Measurements from ENCODE around the gene PIK3C3. TPM values are rescaled to one million over a fixed set of nuclear protein-coding genes. Genes with fewer than 3 reads are reported as not detected.
"Not testable (repeated sequence)": the region's sequence is repeated elsewhere in the genome, so short reads cannot be mapped to it uniquely, and the experiment has no call there.

PIK3C3 gene
- total RNA-seq, 2 experiments from 2014 or later: 37.5 to 51.7 TPM

- Mint-ChIP-seq H3K9me3 (ENCODE audit: low read depth) (no peaks in the 10 kb centered on the region), H3K36me3 (ENCODE audit: low read depth) (no peaks in the 10 kb centered on the region), H3K27me3 (no peaks in the 10 kb centered on the region), H3K4me1 (no peaks in the 10 kb centered on the region), H3K4me3 (no peak overlapping the region), H3K27ac (no peak overlapping the region)
- intact Hi-C loops (cut with DNase I, micrococcal nuclease): no loop called here
- DNase-seq (no peak), ATAC-seq (no peak)
- POLR2A ChIA-PET: interaction anchor here (0.5 kb wide), 1 partner anchor 310 kb away, joined by 3 read pairs; no protein-coding TSS in a partner anchor
- CTCF ChIA-PET: no interaction called here
Measured at GRCh38 chr18:42106784-42107183, 151.8 kb downstream of the PIK3C3 start.

DNA sequence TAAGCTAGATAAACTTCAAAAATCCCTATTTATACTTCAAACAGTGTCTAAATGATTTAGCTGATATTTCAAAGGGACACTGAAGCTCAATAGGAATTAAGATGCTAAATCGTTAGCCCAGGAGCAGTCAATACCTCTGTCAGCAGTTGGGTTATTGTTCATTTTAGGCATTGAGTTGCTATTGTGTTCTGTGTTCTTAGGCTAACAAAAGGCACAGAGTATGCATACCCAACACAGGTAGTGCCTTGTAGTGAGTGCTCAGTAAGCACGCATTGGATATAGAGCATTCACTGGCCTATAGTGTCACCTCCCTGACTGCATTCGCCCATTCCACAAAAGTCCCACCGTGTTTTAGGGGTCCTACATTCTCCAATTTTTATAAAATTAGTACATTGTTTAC, 152.3 kb downstream of the PIK3C3 start:
- H3K27me3 Mint-ChIP-seq: no peaks in the 10 kb centered on the region
- no peaks in the 10 kb centered on the region for H3K9me3 Mint-ChIP-seq (ENCODE audit: low read depth)
- no peak overlapping the region for H3K27ac Mint-ChIP-seq
- ChIA-PET CTCF (no interaction called here), POLR2A (no interaction called here)
- DNase-seq (no peak), ATAC-seq (no peak)
- no peaks in the 10 kb centered on the region for H3K4me1 Mint-ChIP-seq
- H3K4me3 Mint-ChIP-seq: no peak overlapping the region
- intact Hi-C loops (cut with DNase I, micrococcal nuclease): no loop called here
- H3K36me3 Mint-ChIP-seq (ENCODE audit: low read depth): no peaks in the 10 kb centered on the region

- H3K36me3 Mint-ChIP-seq (ENCODE audit: low read depth): no peaks in the 10 kb centered on the region
Measured at GRCh38 chr18:42107691-42108450, 152.8 kb downstream of the PIK3C3 start.

DNA sequence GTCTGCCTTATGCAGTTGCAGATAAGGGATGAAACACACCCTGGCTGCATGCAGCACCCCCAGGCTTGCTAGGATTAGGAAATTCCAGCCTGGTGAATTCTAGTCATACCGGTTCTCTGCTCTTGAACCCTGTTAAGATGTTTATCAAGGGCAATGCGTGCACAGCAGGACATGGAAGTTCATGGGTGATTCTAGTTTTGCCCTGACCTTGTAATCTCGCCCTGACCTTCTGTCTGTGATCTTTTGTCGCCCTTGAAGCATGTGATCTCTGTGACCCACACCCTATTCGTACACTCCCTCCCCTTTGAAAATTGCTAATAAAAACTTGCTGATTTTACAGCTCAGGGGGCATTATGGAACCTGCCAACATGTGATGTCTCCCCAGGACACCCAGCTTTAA, 157.1 kb downstream of the PIK3C3 start:
- ATAC-seq, H3K4me3 Mint-ChIP-seq: not testable (repeated sequence)

More at GRCh38 chr18:42107691-42108450, 152.8 kb downstream of the PIK3C3 start:
- Mint-ChIP-seq H3K4me1 (no peaks in the 10 kb centered on the region), H3K27ac (no peak overlapping the region), H3K9me3 (ENCODE audit: low read depth) (no peaks in the 10 kb centered on the region), H3K27me3 (no peaks in the 10 kb centered on the region), H3K4me3 (no peak overlapping the region)
- ChIA-PET CTCF (no interaction called here), POLR2A (no interaction called here)
- no peak for ATAC-seq
- intact Hi-C loops (cut with DNase I, micrococcal nuclease): no loop called here
- no peak for DNase-seq

GRCh38 chr18:42112657-42113420, 157.8 kb downstream of the PIK3C3 start:
- no peaks in the 10 kb centered on the region for H3K36me3 Mint-ChIP-seq (ENCODE audit: low read depth)
- ATAC-seq: no peak
- peaks cover under 1% of the 10 kb centered on the region for H3K27me3 Mint-ChIP-seq
- H3K27ac Mint-ChIP-seq: no peak overlapping the region
- ChIA-PET CTCF (interaction anchor here (0.7 to 3.2 kb wide), 7 partner anchors 14 to 293 kb away, joined by 3 to 25 read pairs (median 8); no protein-coding TSS in a partner anchor), POLR2A (no interaction called here)
- H3K9me3 Mint-ChIP-seq (ENCODE audit: low read depth): no peaks in the 10 kb centered on the region
- DNase-seq: no peak
- H3K4me3 Mint-ChIP-seq: no peak overlapping the region
- peaks cover 10% of the 10 kb centered on the region for H3K4me1 Mint-ChIP-seq
- intact Hi-C loops (cut with DNase I, micrococcal nuclease): loop anchor here (5.0 kb wide), 1 partner anchor 184 kb away; no protein-coding TSS in a partner anchor

More for the DNA sequence above, 157.1 kb downstream of the PIK3C3 start:
- H3K27ac Mint-ChIP-seq; H3K9me3 Mint-ChIP-seq (ENCODE audit: low read depth); H3K27me3 Mint-ChIP-seq; DNase-seq; POLR2A ChIA-PET; H3K36me3 Mint-ChIP-seq (ENCODE audit: low read depth): not testable (repeated sequence)
- H3K4me1 Mint-ChIP-seq: peaks cover 10% of the 10 kb centered on the region
- intact Hi-C loops (cut with DNase I, micrococcal nuclease): loop anchor here (5.0 kb wide), 1 partner anchor 185 kb away; no protein-coding TSS in a partner anchor
- CTCF ChIA-PET: interaction anchor here (0.6 to 0.9 kb wide), 2 partner anchors 84 to 956 kb away, joined by 3 to 4 read pairs; no protein-coding TSS in a partner anchor

DNA sequence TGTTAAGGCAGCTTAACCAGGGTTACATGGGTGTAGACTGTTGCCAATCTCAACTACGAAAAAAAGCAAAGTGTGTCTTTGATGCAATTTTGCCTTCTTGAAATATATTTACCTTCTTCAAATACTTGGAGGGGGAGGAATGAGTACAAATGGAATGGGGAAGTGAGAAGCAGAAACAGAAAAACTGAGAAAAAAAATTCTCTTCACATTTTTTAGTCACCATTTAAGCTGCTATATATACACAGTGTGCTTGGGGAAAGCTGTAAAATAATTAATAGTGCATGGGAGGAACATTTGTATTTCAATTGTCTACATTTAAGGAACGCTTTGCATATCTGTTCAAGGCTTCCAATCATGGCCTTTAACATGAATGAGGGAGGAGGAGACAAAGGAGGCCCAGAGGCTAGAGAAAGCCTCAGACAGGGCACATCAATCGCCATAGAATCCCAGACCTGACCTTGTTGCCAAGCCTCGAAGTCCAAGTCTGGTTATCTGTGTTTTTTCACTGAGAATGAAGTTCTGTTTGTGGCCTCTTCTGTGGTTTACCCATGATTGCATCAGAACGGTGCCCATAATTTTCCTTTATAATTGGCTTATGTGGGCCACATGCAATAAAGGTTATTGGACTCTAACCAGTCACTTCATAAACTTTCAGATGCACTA, 158.6 kb downstream of the PIK3C3 start:
- DNase-seq (peak; percentile 4), ATAC-seq (no peak)
- CTCF ChIA-PET: interaction anchor here (0.7 to 3.2 kb wide), 50 partner anchors 8 to 1485 kb away, joined by 3 to 25 read pairs (median 4); partner anchors contain the start of gene SYT4
- peaks cover 3% of the 10 kb centered on the region for H3K27me3 Mint-ChIP-seq
- no peaks in the 10 kb centered on the region for H3K9me3 Mint-ChIP-seq (ENCODE audit: low read depth)
- H3K4me1 Mint-ChIP-seq: peaks cover 10% of the 10 kb centered on the region
- H3K4me3 Mint-ChIP-seq: no peak overlapping the region
- no peak overlapping the region for H3K27ac Mint-ChIP-seq
- intact Hi-C loops (cut with DNase I, micrococcal nuclease): loop anchor here (1.0 to 5.0 kb wide), 7 partner anchors 60 to 1474 kb away; no protein-coding TSS in a partner anchor
- no peaks in the 10 kb centered on the region for H3K36me3 Mint-ChIP-seq (ENCODE audit: low read depth)
- POLR2A ChIA-PET: no interaction called here

- H3K4me3 Mint-ChIP-seq: no peak overlapping the region
- no peaks in the 10 kb centered on the region for H3K9me3 Mint-ChIP-seq (ENCODE audit: low read depth)
- H3K27me3 Mint-ChIP-seq: peaks cover 3% of the 10 kb centered on the region
- CTCF ChIA-PET: interaction anchor here (0.7 to 3.2 kb wide), 50 partner anchors 9 to 1484 kb away, joined by 3 to 25 read pairs (median 4); partner anchors contain the start of gene SYT4
- peaks cover 10% of the 10 kb centered on the region for H3K4me1 Mint-ChIP-seq
- DNase-seq: peak; percentile 71
- peak overlapping the region; percentile 29 for H3K27ac Mint-ChIP-seq
- intact Hi-C loops (cut with DNase I, micrococcal nuclease): loop anchor here (1.0 to 5.0 kb wide), 7 partner anchors 61 to 1473 kb away; no protein-coding TSS in a partner anchor
- peak; percentile 81 for ATAC-seq
- POLR2A ChIA-PET: no interaction called here
- H3K36me3 Mint-ChIP-seq (ENCODE audit: low read depth): no peaks in the 10 kb centered on the region
Measured at GRCh38 chr18:42114310-42114943, 159.4 kb downstream of the PIK3C3 start.

GRCh38 chr18:42126586-42126985, 171.6 kb downstream of the PIK3C3 start:
- no peaks in the 10 kb centered on the region for H3K4me1 Mint-ChIP-seq
- ATAC-seq (no peak), DNase-seq (no peak)
- H3K27ac Mint-ChIP-seq: no peak overlapping the region
- no peaks in the 10 kb centered on the region for H3K36me3 Mint-ChIP-seq (ENCODE audit: low read depth)
- H3K9me3 Mint-ChIP-seq (ENCODE audit: low read depth): no peaks in the 10 kb centered on the region
- H3K4me3 Mint-ChIP-seq: no peak overlapping the region
- intact Hi-C loops (cut with DNase I, micrococcal nuclease): no loop called here
- POLR2A ChIA-PET: no interaction called here
- H3K27me3 Mint-ChIP-seq: peaks cover 10% of the 10 kb centered on the region
- CTCF ChIA-PET: interaction anchor here (1.8 to 4.4 kb wide), 2 partner anchors 12 to 14 kb away, joined by 6 to 25 read pairs; no protein-coding TSS in a partner anchor

- H3K4me3 Mint-ChIP-seq: no peak overlapping the region
- H3K36me3 Mint-ChIP-seq (ENCODE audit: low read depth): no peaks in the 10 kb centered on the region
- H3K27me3 Mint-ChIP-seq: peaks cover 10% of the 10 kb centered on the region
- no peak for ATAC-seq
- ChIA-PET POLR2A (no interaction called here), CTCF (interaction anchor here (1.6 kb wide), 1 partner anchor 17 kb away, joined by 8 read pairs; no protein-coding TSS in a partner anchor)
- intact Hi-C loops (cut with DNase I, micrococcal nuclease): no loop called here
- no peaks in the 10 kb centered on the region for H3K4me1 Mint-ChIP-seq
- DNase-seq: no peak
- no peaks in the 10 kb centered on the region for H3K9me3 Mint-ChIP-seq (ENCODE audit: low read depth)
- no peak overlapping the region for H3K27ac Mint-ChIP-seq
Measured at GRCh38 chr18:42131066-42131929, 176.3 kb downstream of the PIK3C3 start.

- Mint-ChIP-seq H3K4me1 (no peaks in the 10 kb centered on the region), H3K27ac (no peak overlapping the region), H3K4me3 (no peak overlapping the region), H3K36me3 (ENCODE audit: low read depth) (no peaks in the 10 kb centered on the region), H3K9me3 (ENCODE audit: low read depth) (no peaks in the 10 kb centered on the region), H3K27me3 (peaks cover 10% of the 10 kb centered on the region)
- DNase-seq (no peak), ATAC-seq (no peak)
- intact Hi-C loops (cut with DNase I, micrococcal nuclease): no loop called here
- ChIA-PET POLR2A (no interaction called here), CTCF (no interaction called here)
Measured at GRCh38 chr18:42131930-42132244, 176.9 kb downstream of the PIK3C3 start.
